Right lobe of liver (tissue), 6 donors: ENCODE data around the gene PRR23C. TPM values are rescaled to one million over a fixed set of nuclear protein-coding genes. Genes with fewer than 3 reads are reported as not detected.

Experiments
- ATAC-seq, 4 donors: fragments of 200-7000 bp; cut with Tn5 transposase; one replicate each; pipeline ENCODE4 v1.9.1; 2020; ENCODE audit warnings: mild to moderate bottlenecking in 4 of 4, moderate library complexity in 4 of 4
- DNase-seq, 3 donors: peaks; one replicate each; pipeline ENCODE4 v3.0.0-alpha.2; 2020
- H3K27ac ChIP-seq, 3 donors: fragments of 200-600 bp; one replicate each; pipeline ENCODE4 v1.8.0; 2022
- H3K27me3 ChIP-seq, 2 donors: fragments of 200-600 bp; one replicate each; pipeline ENCODE4 v1.8.0; 2022
- H3K36me3 ChIP-seq, 4 donors: fragments of 200-600 bp; sonication (generic) in 1 of 4; one replicate each; pipeline versions ENCODE4 v1.5.1 to v1.8.0; 2017 to 2022; ENCODE audit warnings: control low read depth in 1 of 4
- H3K4me1 ChIP-seq, 4 donors: fragments of 200-600 bp; sonication (generic) in 1 of 4; one replicate each; pipeline versions ENCODE4 v1.5.1 to v1.8.0; 2017 to 2022; ENCODE audit warnings: control low read depth in 1 of 4
- H3K4me3 ChIP-seq, 3 donors: fragments of 200-600 bp; one replicate each; pipeline ENCODE4 v1.8.0; 2022
- H3K9me3 ChIP-seq, 4 donors: fragments of 200-600 bp; sonication (generic) in 1 of 4; one replicate each; pipeline versions ENCODE4 v1.5.1 to v1.8.0; 2017 to 2022; ENCODE audit warnings: control low read depth in 1 of 4
- CTCF ChIP-seq, 4 donors: fragments of 200-600 bp in 3 of 4; fragments of 450-650 bp in 1 of 4; IDR thresholded peaks; one replicate each; pipeline versions ENCODE4 v1.5.1 to v1.8.0; 2016 to 2022; ENCODE audit warnings: antibody characterized with exemption in 4 of 4, mild to moderate bottlenecking in 2 of 4
- POLR2A ChIP-seq: fragments of 450-650 bp; IDR thresholded peaks from one replicate; pipeline ENCODE4 v1.6.1; 2017; ENCODE audit warnings: antibody characterized with exemption, mild to moderate bottlenecking
- WGBS: methylation state at CpG from one replicate; pipeline ENCODE4 v1.1.6; 2018; ENCODE audit warnings: low coverage, low lambda C conversion rate; ENCODE audit not compliant: insufficient coverage; ENCODE audit errors: missing lambda C conversion rate; 5-methylcytosine and 5-hydroxymethylcytosine counted together
- intact Hi-C, 2 donors: fragments of 100-400 bp; cut with DNase I; formaldehyde crosslinking; loops; one replicate each; pipeline versions ENCODE4 v1.11.2 to v1.14.1; 2022
- long read RNA-seq: library from polyadenylated mRNA; unstranded; transcript quantifications from one replicate; pipeline ENCODE4 v2.0.0, GENCODE V29; 2019
- total RNA-seq, 6 experiments: library from RNA; depleted of rRNA in 2 of 6; stranded (reverse); fragments of >200 nt in 2 of 6; fragmentation: NEBNext Ultra II Directional in 3 of 6; extraction: Animal tissue kit (Norgen Biotek cat#: 25700) in 3 of 6; gene quantifications; one replicate each; pipeline versions ENCODE4 v1.1.0 to v1.2.4, GENCODE V29; 2016 to 2023
- donor health status: DM: no; HTN: yes; CAD: no.
- donor health status: DM: no; HTN: no; CAD: no.
- donor health status: DM: no; HTN: no; CAD: no.
- donor health status: DM: no; HTN: yes; CAD: no.
- donor health status: DM: no; HTN: yes; CAD: no.

PRR23C gene
- total RNA-seq: not detected
- long read RNA-seq: 0 reads

- Histone ChIP-seq H3K36me3 (no peaks in the 10 kb centered on the region), H3K4me1 (no peaks in the 10 kb centered on the region), H3K4me3 (no peak within 1 kb of the TSS), H3K27ac (no peak within 1 kb of the TSS), H3K27me3 (no peaks in the 10 kb centered on the region), H3K9me3 (no peaks in the 10 kb centered on the region)
- peak in 1 of 3 donors; percentile 54 for DNase-seq
- intact Hi-C loops: no loop called here
- WGBS: no CpG with 5 or more reads among the region's 77 CpGs
- ATAC-seq: peak in 1 of 4 donors; percentile 10
- TF ChIP-seq CTCF (IDR thresholded peaks at IDR 0.05): no peak
Measured at GRCh38 chr3:139044366-139045210, at the start of gene PRR23C. PRR23C (minus strand) TSS chr3:139044892; CDS start chr3:139044620, 272 bp downstream.

GRCh38 chr3:139093840-139094239 lies 49.1 kb upstream of the PRR23C start:
- Histone ChIP-seq H3K4me1 (no peaks in the 10 kb centered on the region), H3K27ac (no peak overlapping the region), H3K4me3 (no peak overlapping the region), H3K36me3 (no peaks in the 10 kb centered on the region), H3K27me3 (no peaks in the 10 kb centered on the region), H3K9me3 (no peaks in the 10 kb centered on the region)
- no peak for TF ChIP-seq CTCF (IDR thresholded peaks at IDR 0.05)
- TF ChIP-seq POLR2A: no peak
- no peak for ATAC-seq
- 80% methylated on average over 1 of the region's 1 CpG for WGBS
- DNase-seq: no peak
- intact Hi-C loops: no loop called here

- peak in 1 of 4 donors; percentile 12 for ATAC-seq
- intact Hi-C loops: no loop called here
- no peak overlapping the region for H3K27ac ChIP-seq
- H3K36me3 ChIP-seq: no peaks in the 10 kb centered on the region
- no peak overlapping the region for H3K4me3 ChIP-seq
- no peak for TF ChIP-seq POLR2A
- TF ChIP-seq CTCF (IDR thresholded peaks at IDR 0.05): no peak
- no peaks in the 10 kb centered on the region for H3K27me3 ChIP-seq
- H3K4me1 ChIP-seq: no peaks in the 10 kb centered on the region
- DNase-seq: no peak
- no peaks in the 10 kb centered on the region for H3K9me3 ChIP-seq
- WGBS: no CpG with 5 or more reads among the region's 8 CpGs
Measured at GRCh38 chr3:139088462-139089324, 44.0 kb upstream of the PRR23C start.

GRCh38 chr3:139087621-139088020 lies 42.9 kb upstream of the PRR23C start:
- intact Hi-C loops: no loop called here
- Histone ChIP-seq H3K4me3 (no peak overlapping the region), H3K9me3 (no peaks in the 10 kb centered on the region), H3K27me3 (no peaks in the 10 kb centered on the region), H3K4me1 (no peaks in the 10 kb centered on the region), H3K27ac (no peak overlapping the region), H3K36me3 (no peaks in the 10 kb centered on the region)
- WGBS: 79% methylated on average over 4 of the region's 4 CpGs
- DNase-seq: no peak
- no peak for ATAC-seq
- TF ChIP-seq CTCF (IDR thresholded peaks at IDR 0.05) (no peak), POLR2A (no peak)
